Brain microvascular endothelial cell (primary cell): ENCODE results near the gene PDXK.

ENCODE experiments used
- DNase-seq: peaks from one replicate; pipeline ENCODE4 v3.0.0-alpha.2; 2020
- H3K27ac ChIP-seq: fragments of 250-450 bp; sonication (Bioruptor Pico); 2 replicates; pipeline ENCODE4 v1.5.1; 2020; ENCODE audit warnings: mild to moderate bottlenecking, moderate library complexity
- H3K27me3 ChIP-seq: fragments of 250-450 bp; sonication (Bioruptor Pico); replicated peaks from 2 replicates; pipeline ENCODE4 v1.5.1; 2020; ENCODE audit warnings: mild to moderate bottlenecking
- H3K36me3 ChIP-seq: fragments of 250-450 bp; sonication (Bioruptor Pico); replicated peaks from 2 replicates; pipeline ENCODE4 v1.5.1; 2020; ENCODE audit warnings: mild to moderate bottlenecking
- H3K4me3 ChIP-seq: 2 replicates; pipeline ENCODE4 v1.5.1; 2011; ENCODE audit warnings: low read depth, mild to moderate bottlenecking, control low read depth, low read length, moderate library complexity
- CTCF ChIP-seq: IDR thresholded peaks from 2 replicates; pipeline ENCODE4 v1.5.1; 2011; ENCODE audit warnings: low read depth, mild to moderate bottlenecking, moderate library complexity, low read length, control low read depth, inconsistent platforms; ENCODE audit errors: missing control alignments
- in situ Hi-C: cut with HindIII; loops from 2 replicates; pipeline ENCODE4 v1.10.0; 2017; ENCODE audit warnings: low sequenced_read_pairs, low pct_ligation_motif_present

The PDXK gene

GRCh38 chr21:43735236-43736091, 16.5 kb downstream of the PDXK start:
- no peak for TF ChIP-seq CTCF
- Histone ChIP-seq H3K4me3 (no peak overlapping the region), H3K36me3 (peaks cover 25% of the 10 kb centered on the region), H3K27me3 (no peaks in the 10 kb centered on the region), H3K27ac (no peak overlapping the region)
- in situ Hi-C loops, result no loop called here
- DNase-seq, result no peak

GRCh38 chr21:43736224-43736883, 17.4 kb downstream of the PDXK start:
- no peaks in the 10 kb centered on the region for H3K27me3 ChIP-seq
- H3K36me3 ChIP-seq, result peaks cover 25% of the 10 kb centered on the region
- no peak overlapping the region for H3K4me3 ChIP-seq
- in situ Hi-C loops, result no loop called here
- no peak for TF ChIP-seq CTCF
- H3K27ac ChIP-seq, result no peak overlapping the region
- DNase-seq, result no peak

GRCh38 chr21:43737158-43737950, 18.4 kb downstream of the PDXK start:
- Histone ChIP-seq H3K27ac (no peak overlapping the region), H3K4me3 (no peak overlapping the region), H3K27me3 (no peaks in the 10 kb centered on the region), H3K36me3 (peaks cover 31% of the 10 kb centered on the region)
- TF ChIP-seq CTCF, result no peak
- in situ Hi-C loops, result no loop called here
- no peak for DNase-seq

GRCh38 chr21:43739621-43740435, 20.9 kb downstream of the PDXK start:
- Histone ChIP-seq H3K4me3 (no peak overlapping the region), H3K27me3 (no peaks in the 10 kb centered on the region), H3K27ac (no peak overlapping the region), H3K36me3 (peaks cover 39% of the 10 kb centered on the region)
- in situ Hi-C loops, result no loop called here
- TF ChIP-seq CTCF, result no peak
- no peak for DNase-seq

DNA sequence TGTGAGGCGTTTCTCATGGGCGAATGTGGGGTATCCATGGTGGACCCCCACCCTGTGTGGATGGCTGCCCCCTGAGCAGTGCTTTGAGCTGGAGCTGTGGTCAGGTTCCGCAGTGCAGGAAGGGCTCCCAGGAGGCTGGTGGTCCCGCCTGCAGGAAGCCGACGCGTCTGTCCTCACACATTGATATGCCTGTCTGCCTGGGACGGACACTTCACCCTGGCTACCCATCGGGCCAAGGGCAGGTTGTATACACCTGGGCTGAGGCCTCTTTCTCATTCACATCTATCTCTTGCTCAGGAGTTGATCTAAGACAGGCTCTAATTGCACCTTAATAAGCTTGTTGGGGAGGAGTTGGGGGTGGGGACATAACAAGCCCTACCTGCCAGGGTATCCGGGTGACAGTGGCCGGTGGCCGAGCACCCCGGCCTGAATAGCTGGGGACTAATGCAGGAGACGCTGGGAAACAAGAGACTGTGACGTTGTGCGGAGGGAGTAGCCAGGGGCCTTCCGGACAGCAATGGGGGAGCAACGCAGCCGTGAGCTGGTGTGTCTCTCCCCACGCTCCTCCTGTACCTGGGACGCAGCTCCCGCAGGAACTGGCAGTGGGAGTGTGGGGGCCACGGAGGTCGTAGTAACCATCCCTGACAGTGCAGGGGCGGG, 21.7 kb downstream of the PDXK start:
- H3K36me3 ChIP-seq, result peaks cover 39% of the 10 kb centered on the region
- no peak overlapping the region for H3K27ac ChIP-seq
- no peak for TF ChIP-seq CTCF
- no peaks in the 10 kb centered on the region for H3K27me3 ChIP-seq
- in situ Hi-C loops, result no loop called here
- no peak for DNase-seq
- no peak overlapping the region for H3K4me3 ChIP-seq
